Measurements from ENCODE around the gene SLC22A17. TPM values are rescaled to one million over a fixed set of nuclear protein-coding genes. Genes with fewer than 3 reads are reported as not detected.
A peak's percentile ranks its signal among the peaks of the same experiment; 100 is the strongest.

Gene SLC22A17
- total and polyA plus RNA-seq, 9 of the 15 experiments (the other 6 are each of a cell fraction or from before 2014, with no cell fraction given), result 0.07 to 0.09 TPM; not detected in 7

DNA sequence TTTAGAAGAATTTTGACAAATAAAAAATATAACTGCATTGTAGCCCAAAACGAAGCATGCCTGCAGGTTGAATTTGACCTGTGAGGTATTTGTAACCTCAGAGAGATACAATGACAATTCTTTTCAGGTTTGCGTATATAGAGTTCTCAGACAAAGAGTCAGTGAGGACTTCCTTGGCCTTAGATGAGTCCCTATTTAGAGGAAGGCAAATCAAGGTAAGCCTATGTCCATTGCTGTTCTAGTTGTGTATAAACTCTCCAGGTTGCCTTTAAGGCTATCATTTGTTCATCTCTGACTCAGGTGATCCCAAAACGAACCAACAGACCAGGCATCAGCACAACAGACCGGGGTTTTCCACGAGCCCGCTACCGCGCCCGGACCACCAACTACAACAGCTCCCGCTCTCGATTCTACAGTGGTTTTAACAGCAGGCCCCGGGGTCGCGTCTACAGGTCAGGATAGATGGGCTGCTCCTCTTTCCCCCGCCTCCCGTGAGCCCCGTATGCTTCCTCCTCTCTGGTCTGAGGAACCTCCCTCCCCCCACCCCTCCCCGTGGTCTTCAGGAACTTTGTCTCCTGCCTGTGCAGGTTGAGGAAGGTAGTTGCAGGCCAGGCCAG, 28.7 kb downstream of the SLC22A17 start (continued):
- TF ChIP-seq, protein P1, sequence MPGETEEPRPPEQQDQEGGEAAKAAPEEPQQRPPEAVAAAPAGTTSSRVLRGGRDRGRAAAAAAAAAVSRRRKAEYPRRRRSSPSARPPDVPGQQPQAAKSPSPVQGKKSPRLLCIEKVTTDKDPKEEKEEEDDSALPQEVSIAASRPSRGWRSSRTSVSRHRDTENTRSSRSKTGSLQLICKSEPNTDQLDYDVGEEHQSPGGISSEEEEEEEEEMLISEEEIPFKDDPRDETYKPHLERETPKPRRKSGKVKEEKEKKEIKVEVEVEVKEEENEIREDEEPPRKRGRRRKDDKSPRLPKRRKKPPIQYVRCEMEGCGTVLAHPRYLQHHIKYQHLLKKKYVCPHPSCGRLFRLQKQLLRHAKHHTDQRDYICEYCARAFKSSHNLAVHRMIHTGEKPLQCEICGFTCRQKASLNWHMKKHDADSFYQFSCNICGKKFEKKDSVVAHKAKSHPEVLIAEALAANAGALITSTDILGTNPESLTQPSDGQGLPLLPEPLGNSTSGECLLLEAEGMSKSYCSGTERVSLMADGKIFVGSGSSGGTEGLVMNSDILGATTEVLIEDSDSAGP (CRISPR knock-in tag; IDR thresholded peaks at IDR 0.05), result no peak
- no peak for TF ChIP-seq KLF10 (CRISPR knock-in tag; IDR thresholded peaks at IDR 0.05)
- TF ChIP-seq, protein P2, sequence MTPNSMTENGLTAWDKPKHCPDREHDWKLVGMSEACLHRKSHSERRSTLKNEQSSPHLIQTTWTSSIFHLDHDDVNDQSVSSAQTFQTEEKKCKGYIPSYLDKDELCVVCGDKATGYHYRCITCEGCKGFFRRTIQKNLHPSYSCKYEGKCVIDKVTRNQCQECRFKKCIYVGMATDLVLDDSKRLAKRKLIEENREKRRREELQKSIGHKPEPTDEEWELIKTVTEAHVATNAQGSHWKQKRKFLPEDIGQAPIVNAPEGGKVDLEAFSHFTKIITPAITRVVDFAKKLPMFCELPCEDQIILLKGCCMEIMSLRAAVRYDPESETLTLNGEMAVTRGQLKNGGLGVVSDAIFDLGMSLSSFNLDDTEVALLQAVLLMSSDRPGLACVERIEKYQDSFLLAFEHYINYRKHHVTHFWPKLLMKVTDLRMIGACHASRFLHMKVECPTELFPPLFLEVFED (CRISPR knock-in tag; conservative IDR thresholded peaks at IDR 0.05), result no peak
- 0 out of 2 replicates have a peak, but pooled peaks have one; percentile 36 for TF ChIP-seq POLR2G (IDR thresholded peaks at IDR 0.05; ENCODE audit: low read depth, low read length)
- no peak for TF ChIP-seq CBFA2T2 (conservative IDR thresholded peaks at IDR 0.05)
